OCI-LY1 (cell line): ENCODE measurements around the gene CD19.

ENCODE experiments used
- H2AFZ ChIP-seq: fragments of 200-600 bp; sonication (generic), shearing (Covaris generic); 2 replicates; pipeline ENCODE4 v1.6.0; 2014; ENCODE audit warnings: antibody characterized with exemption, mild to moderate bottlenecking, low read length
- H3F3A ChIP-seq: fragments of 200-600 bp; sonication (generic), shearing (Covaris generic); 2 replicates; pipeline ENCODE4 v1.6.0; 2014; ENCODE audit warnings: mild to moderate bottlenecking, antibody characterized with exemption, low read length, moderate library complexity; ENCODE audit not compliant: insufficient read depth
- H3K27ac ChIP-seq: fragments of 200-600 bp; sonication (generic); 2 replicates; pipeline ENCODE4 v1.5.1; 2014; ENCODE audit warnings: low read length, mixed run types, mild to moderate bottlenecking, low read depth; ENCODE audit not compliant: poor library complexity, severe bottlenecking
- H3K27me3 ChIP-seq: fragments of 200-600 bp; sonication (generic); 2 replicates; pipeline ENCODE4 v1.6.0; 2014; ENCODE audit warnings: antibody characterized with exemption, mild to moderate bottlenecking, low read length, moderate library complexity; ENCODE audit not compliant: insufficient read depth
- H3K36me3 ChIP-seq: fragments of 200-600 bp; sonication (generic); 2 replicates; pipeline ENCODE4 v1.6.1; 2014; ENCODE audit warnings: mild to moderate bottlenecking, antibody characterized with exemption, low read length, moderate library complexity, mixed read lengths; ENCODE audit not compliant: insufficient read depth
- H3K4me1 ChIP-seq: fragments of 200-600 bp; sonication (generic); 2 replicates; pipeline ENCODE4 v1.5.1; 2014; ENCODE audit warnings: mild to moderate bottlenecking, low read length, moderate library complexity; ENCODE audit not compliant: insufficient read depth, severe bottlenecking
- H3K4me2 ChIP-seq: fragments of 200-600 bp; sonication (generic), shearing (Covaris generic); 2 replicates; pipeline ENCODE4 v1.6.1; 2014; ENCODE audit warnings: low read length
- H3K4me3 ChIP-seq: fragments of 200-600 bp; sonication (generic); 2 replicates; pipeline ENCODE4 v1.5.1; 2014; ENCODE audit warnings: low read length, low read depth, mild to moderate bottlenecking, mixed read lengths; ENCODE audit not compliant: poor library complexity, severe bottlenecking
- H3K79me2 ChIP-seq: fragments of 200-600 bp; shearing (Covaris generic); 2 replicates; pipeline ENCODE4 v1.6.1; 2016; ENCODE audit warnings: mixed run types, low read length, mixed read lengths; ENCODE audit not compliant: insufficient read depth
- H3K9ac ChIP-seq: fragments of 200-600 bp; sonication (generic), shearing (Covaris generic); 2 replicates; pipeline ENCODE4 v1.6.1; 2014; ENCODE audit warnings: mild to moderate bottlenecking, low read length, mixed read lengths
- H3K9me2 ChIP-seq: fragments of 200-600 bp; sonication (generic), shearing (Covaris generic); 2 replicates; pipeline ENCODE4 v1.6.1; 2014; ENCODE audit warnings: low read depth, mild to moderate bottlenecking, low read length, mixed read lengths
- H3K9me3 ChIP-seq: fragments of 200-600 bp; shearing (Covaris generic); 2 replicates; pipeline ENCODE4 v1.6.1; 2014; ENCODE audit warnings: low read length, mixed read lengths
- H4K20me1 ChIP-seq: fragments of 200-600 bp; sonication (generic), shearing (Covaris generic); 2 replicates; pipeline ENCODE4 v1.6.0; 2016; ENCODE audit warnings: mild to moderate bottlenecking, low read length; ENCODE audit not compliant: insufficient read depth
- EZH2 ChIP-seq: fragments of 200-600 bp; sonication (generic), shearing (Covaris generic); IDR thresholded peaks from 2 replicates; pipeline ENCODE4 v1.8.0; 2017; ENCODE audit warnings: borderline replicate concordance, mixed run types, mild to moderate bottlenecking, antibody characterized with exemption, low read length, moderate library complexity, mixed read lengths
- TF ChIP-seq, protein P1 (sequence below): fragments of 200-600 bp; sonication (generic), shearing (Covaris generic); IDR thresholded peaks from 2 replicates; pipeline ENCODE4 v1.5.1; 2017; ENCODE audit warnings: mild to moderate bottlenecking, antibody characterized with exemption, low read length, moderate library complexity, mixed read lengths

CD19 gene

DNA sequence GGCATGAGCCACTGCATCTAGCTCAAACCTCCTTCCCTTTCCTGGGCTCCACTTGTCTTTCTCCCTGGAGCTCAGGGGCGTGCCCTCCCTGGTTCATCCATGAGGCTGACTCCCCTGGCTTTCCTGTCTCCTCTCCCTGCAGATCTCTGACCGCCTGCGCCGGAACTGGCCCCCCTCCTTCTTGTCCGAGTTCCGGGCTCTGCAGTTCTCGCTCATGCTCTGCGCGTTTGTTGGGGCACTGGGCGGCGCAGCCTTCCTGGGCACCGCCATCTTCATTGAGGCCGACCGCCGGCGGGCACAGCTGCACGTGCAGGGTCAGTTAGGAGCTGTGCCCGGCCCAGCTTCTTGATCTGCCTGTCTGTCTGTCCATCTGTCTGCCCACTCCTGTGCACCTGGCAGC, 51.9 kb downstream of the CD19 start:
- Histone ChIP-seq H3F3A (no peaks in the 10 kb centered on the region), H3K9ac (no peak overlapping the region), H3K9me2 (no peaks in the 10 kb centered on the region), H2AFZ (no peak overlapping the region), H3K4me1 (peaks cover 12% of the 10 kb centered on the region), H3K4me2 (no peak overlapping the region), H3K36me3 (peaks cover 7% of the 10 kb centered on the region), H3K27me3 (no peaks in the 10 kb centered on the region), H3K9me3 (0 out of 2 replicates have a peak, but pooled peaks cover 3% of the 10 kb centered on the region), H3K79me2 (no peaks in the 10 kb centered on the region), H3K4me3 (no peak overlapping the region), H4K20me1 (no peaks in the 10 kb centered on the region), H3K27ac (no peak overlapping the region)
- TF ChIP-seq, protein P1, sequence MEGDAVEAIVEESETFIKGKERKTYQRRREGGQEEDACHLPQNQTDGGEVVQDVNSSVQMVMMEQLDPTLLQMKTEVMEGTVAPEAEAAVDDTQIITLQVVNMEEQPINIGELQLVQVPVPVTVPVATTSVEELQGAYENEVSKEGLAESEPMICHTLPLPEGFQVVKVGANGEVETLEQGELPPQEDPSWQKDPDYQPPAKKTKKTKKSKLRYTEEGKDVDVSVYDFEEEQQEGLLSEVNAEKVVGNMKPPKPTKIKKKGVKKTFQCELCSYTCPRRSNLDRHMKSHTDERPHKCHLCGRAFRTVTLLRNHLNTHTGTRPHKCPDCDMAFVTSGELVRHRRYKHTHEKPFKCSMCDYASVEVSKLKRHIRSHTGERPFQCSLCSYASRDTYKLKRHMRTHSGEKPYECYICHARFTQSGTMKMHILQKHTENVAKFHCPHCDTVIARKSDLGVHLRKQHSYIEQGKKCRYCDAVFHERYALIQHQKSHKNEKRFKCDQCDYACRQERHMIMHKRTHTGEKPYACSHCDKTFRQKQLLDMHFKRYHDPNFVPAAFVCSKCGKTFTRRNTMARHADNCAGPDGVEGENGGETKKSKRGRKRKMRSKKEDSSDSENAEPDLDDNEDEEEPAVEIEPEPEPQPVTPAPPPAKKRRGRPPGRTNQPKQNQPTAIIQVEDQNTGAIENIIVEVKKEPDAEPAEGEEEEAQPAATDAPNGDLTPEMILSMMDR = no peak
- no peak for TF ChIP-seq EZH2

DNA sequence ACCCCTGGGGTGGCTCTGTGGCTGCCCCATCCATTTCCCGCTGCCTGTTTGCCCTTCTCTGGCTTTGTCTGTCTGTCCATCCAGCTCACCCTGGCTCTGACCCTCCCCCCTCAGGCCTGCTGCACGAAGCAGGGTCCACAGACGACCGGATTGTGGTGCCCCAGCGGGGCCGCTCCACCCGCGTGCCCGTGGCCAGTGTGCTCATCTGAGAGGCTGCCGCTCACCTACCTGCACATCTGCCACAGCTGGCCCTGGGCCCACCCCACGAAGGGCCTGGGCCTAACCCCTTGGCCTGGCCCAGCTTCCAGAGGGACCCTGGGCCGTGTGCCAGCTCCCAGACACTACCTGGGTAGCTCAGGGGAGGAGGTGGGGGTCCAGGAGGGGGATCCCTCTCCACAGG, 52.3 kb downstream of the CD19 start:
- Histone ChIP-seq H2AFZ (no peak overlapping the region), H3K27ac (no peak overlapping the region), H3K9me3 (0 out of 2 replicates have a peak, but pooled peaks cover 3% of the 10 kb centered on the region), H3K4me3 (no peak overlapping the region), H3K27me3 (no peaks in the 10 kb centered on the region), H3K9ac (no peak overlapping the region), H3K36me3 (peaks cover 7% of the 10 kb centered on the region), H3K79me2 (no peaks in the 10 kb centered on the region), H4K20me1 (no peaks in the 10 kb centered on the region), H3K4me1 (peaks cover 12% of the 10 kb centered on the region), H3K9me2 (no peaks in the 10 kb centered on the region), H3K4me2 (peak overlapping the region; percentile 63; the same call in 1 of the 2 replicates), H3F3A (no peaks in the 10 kb centered on the region)
- TF ChIP-seq EZH2 = no peak
- TF ChIP-seq, protein P1 = no peak

DNA sequence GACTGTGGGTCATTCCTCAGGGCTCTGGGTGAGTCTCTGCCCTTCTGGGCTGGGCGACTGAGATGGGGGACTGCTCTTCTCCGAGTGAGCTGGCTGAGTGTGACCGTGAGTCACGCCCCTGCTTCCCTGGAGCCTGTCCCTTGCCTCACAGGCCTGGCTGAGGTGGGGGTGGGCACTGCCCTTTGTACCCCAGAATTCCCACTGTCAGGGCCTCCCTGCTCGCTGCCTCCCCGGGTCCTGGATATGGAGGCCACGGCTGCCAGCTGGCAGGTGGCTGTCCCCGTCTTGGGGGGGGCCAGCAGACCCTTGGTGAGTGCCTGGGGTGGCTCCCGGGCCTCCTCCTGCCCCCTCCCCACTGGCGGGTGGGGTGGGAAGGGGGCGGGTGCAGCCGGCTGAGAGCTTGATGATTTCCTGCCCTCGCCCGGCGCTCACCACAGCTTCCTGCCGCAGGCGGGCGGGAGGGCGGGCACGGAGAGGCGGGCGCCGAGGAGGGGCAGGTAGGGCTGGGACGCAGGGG, 52.9 kb downstream of the CD19 start, which contains the start of gene LAT:
LAT (plus strand) TSS at position 434 of the 517 bp plus-strand sequence. CDS start 366 bp downstream, outside the sequence.
- H4K20me1 ChIP-seq = no peaks in the 10 kb centered on the region
- peaks cover 7% of the 10 kb centered on the region for H3K36me3 ChIP-seq
- peak within 1 kb of the TSS; percentile 59 for H3K9ac ChIP-seq
- H3K4me3 ChIP-seq = peak within 1 kb of the TSS; percentile 49
- peaks cover 12% of the 10 kb centered on the region for H3K4me1 ChIP-seq
- H3K27me3 ChIP-seq = no peaks in the 10 kb centered on the region
- TF ChIP-seq EZH2 = no peak
- TF ChIP-seq, protein P1 = no peak
- H2AFZ ChIP-seq = no peak within 1 kb of the TSS
- H3K27ac ChIP-seq = no peak within 1 kb of the TSS
- no peaks in the 10 kb centered on the region for H3K79me2 ChIP-seq
- no peaks in the 10 kb centered on the region for H3K9me2 ChIP-seq
- H3F3A ChIP-seq = no peaks in the 10 kb centered on the region
- H3K4me2 ChIP-seq = peak within 1 kb of the TSS; percentile 63
- H3K9me3 ChIP-seq = 0 out of 2 replicates have a peak, but pooled peaks cover 3% of the 10 kb centered on the region
